ENCODE measurements around the gene TMC8. TPM values are rescaled to one million over a fixed set of nuclear protein-coding genes. Genes with fewer than 3 reads are reported as not detected.

The TMC8 gene
- polyA plus RNA-seq, 1 experiment = not detected

- no peak for DNase-seq (ENCODE audit: low read depth)
- Histone ChIP-seq H3K27me3 (ENCODE audit: control insufficient read depth, insufficient read depth, low read length) (no peaks in the 10 kb centered on the region), H3K4me3 (ENCODE audit: low read depth, low read length) (no peak overlapping the region), H3K36me3 (ENCODE audit: control insufficient read depth, insufficient read depth, low read length) (peaks cover 22% of the 10 kb centered on the region)
- CTCF ChIA-PET = no interaction called here
- POLR2A ChIA-PET = interaction anchor here (0.6 kb wide), 1 partner anchor 934 kb away, joined by 3 read pairs; no protein-coding TSS in a partner anchor
- no peak for TF ChIP-seq CTCF (IDR thresholded peaks at IDR 0.05; ENCODE audit: insufficient read depth, low read depth, low read length)
Observed at GRCh38 chr17:78088529-78088928, 42.0 kb upstream of the TMC8 start.

GRCh38 chr17:78089576-78090281 lies 40.8 kb upstream of the TMC8 start:
- Histone ChIP-seq H3K27me3 (ENCODE audit: control insufficient read depth, insufficient read depth, low read length) (no peaks in the 10 kb centered on the region), H3K4me3 (ENCODE audit: low read depth, low read length) (no peak overlapping the region), H3K36me3 (ENCODE audit: control insufficient read depth, insufficient read depth, low read length) (peaks cover 24% of the 10 kb centered on the region)
- ChIA-PET CTCF (interaction anchor here (1.4 kb wide), 1 partner anchor 160 kb away, joined by 3 read pairs; no protein-coding TSS in a partner anchor), POLR2A (no interaction called here)
- no peak for DNase-seq (ENCODE audit: low read depth)
- TF ChIP-seq CTCF (IDR thresholded peaks at IDR 0.05; ENCODE audit: insufficient read depth, low read depth, low read length) = no peak

DNA sequence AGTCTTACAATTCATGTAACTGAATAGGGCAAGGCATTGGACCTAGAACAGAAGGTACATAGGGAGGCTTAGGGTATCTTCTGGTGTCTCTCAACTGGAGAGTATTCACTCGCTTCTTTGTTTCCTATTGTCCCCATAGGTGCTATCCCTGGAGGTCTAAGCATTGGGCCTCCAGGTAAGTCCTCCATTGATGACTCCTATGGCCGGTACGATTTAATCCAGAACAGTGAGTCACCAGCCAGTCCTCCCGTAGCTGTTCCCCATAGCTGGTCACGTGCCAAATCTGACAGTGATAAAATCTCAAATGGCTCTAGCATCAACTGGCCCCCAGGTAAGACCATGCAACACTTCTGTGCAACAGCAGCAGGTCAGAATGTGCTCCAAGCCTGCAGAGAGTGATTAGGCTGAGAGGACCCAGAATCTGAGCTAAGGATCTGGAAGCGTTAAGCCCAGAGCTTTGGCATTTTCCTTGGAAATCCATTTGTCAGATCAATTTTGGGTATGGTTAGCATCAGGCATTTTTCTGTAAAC lies 37.7 kb upstream of the TMC8 start:
- peaks cover 33% of the 10 kb centered on the region for H3K36me3 ChIP-seq (ENCODE audit: control insufficient read depth, insufficient read depth, low read length)
- no peaks in the 10 kb centered on the region for H3K27me3 ChIP-seq (ENCODE audit: control insufficient read depth, insufficient read depth, low read length)
- ChIA-PET POLR2A (no interaction called here), CTCF (no interaction called here)
- TF ChIP-seq CTCF (IDR thresholded peaks at IDR 0.05; ENCODE audit: insufficient read depth, low read depth, low read length) = no peak
- no peak for DNase-seq (ENCODE audit: low read depth)
- H3K4me3 ChIP-seq (ENCODE audit: low read depth, low read length) = no peak overlapping the region

DNA sequence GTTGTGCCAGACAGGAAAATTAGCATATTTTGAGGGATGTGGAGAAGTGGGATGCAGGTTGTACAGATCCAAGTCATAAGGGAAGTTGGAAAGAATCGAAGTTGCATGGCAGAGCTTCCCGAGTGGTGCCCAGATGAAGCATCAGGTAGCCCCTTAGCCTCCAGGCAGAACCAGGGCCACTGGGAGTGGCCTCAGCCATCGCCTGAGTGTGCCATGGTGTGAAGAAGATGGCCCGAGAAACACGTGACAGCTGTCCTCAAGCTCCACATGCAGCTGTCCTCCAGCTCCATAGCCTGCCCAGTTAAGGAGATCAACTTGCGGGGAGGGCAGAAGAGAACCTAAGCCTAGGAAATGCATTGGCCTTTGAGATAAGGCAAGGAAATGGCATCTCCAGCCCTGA lies 35.5 kb upstream of the TMC8 start:
- TF ChIP-seq CTCF (IDR thresholded peaks at IDR 0.05; ENCODE audit: insufficient read depth, low read depth, low read length) = no peak
- CTCF ChIA-PET = interaction anchor here (3.6 kb wide), 1 partner anchor 9 kb away, joined by 24 read pairs; no protein-coding TSS in a partner anchor
- H3K4me3 ChIP-seq (ENCODE audit: low read depth, low read length) = no peak overlapping the region
- H3K27me3 ChIP-seq (ENCODE audit: control insufficient read depth, insufficient read depth, low read length) = no peaks in the 10 kb centered on the region
- POLR2A ChIA-PET = no interaction called here
- H3K36me3 ChIP-seq (ENCODE audit: control insufficient read depth, insufficient read depth, low read length) = peaks cover 39% of the 10 kb centered on the region
- no peak for DNase-seq (ENCODE audit: low read depth)

GRCh38 chr17:78096093-78096492 lies 34.5 kb upstream of the TMC8 start:
- ChIA-PET POLR2A (no interaction called here), CTCF (interaction anchor here (1.8 to 3.6 kb wide), 3 partner anchors 10 to 80 kb away, joined by 6 to 24 read pairs (median 8); no protein-coding TSS in a partner anchor)
- Histone ChIP-seq H3K36me3 (ENCODE audit: control insufficient read depth, insufficient read depth, low read length) (peaks cover 35% of the 10 kb centered on the region), H3K27me3 (ENCODE audit: control insufficient read depth, insufficient read depth, low read length) (no peaks in the 10 kb centered on the region), H3K4me3 (ENCODE audit: low read depth, low read length) (no peak overlapping the region)
- TF ChIP-seq CTCF (IDR thresholded peaks at IDR 0.05; ENCODE audit: insufficient read depth, low read depth, low read length) = no peak
- no peak for DNase-seq (ENCODE audit: low read depth)

All from BJ (cell line).